Measurements from ENCODE around the gene IGLL5.

IGLL5 gene

GRCh38 chr22:22887621-22888503, at the start of gene IGLL5:
Gene IGLL5, plus strand, starts transcription at chr22:22887816. Its CDS starts 238 bp downstream, at chr22:22888054.
- DNase-seq (ENCODE audit: low spot score): no peak

DNA sequence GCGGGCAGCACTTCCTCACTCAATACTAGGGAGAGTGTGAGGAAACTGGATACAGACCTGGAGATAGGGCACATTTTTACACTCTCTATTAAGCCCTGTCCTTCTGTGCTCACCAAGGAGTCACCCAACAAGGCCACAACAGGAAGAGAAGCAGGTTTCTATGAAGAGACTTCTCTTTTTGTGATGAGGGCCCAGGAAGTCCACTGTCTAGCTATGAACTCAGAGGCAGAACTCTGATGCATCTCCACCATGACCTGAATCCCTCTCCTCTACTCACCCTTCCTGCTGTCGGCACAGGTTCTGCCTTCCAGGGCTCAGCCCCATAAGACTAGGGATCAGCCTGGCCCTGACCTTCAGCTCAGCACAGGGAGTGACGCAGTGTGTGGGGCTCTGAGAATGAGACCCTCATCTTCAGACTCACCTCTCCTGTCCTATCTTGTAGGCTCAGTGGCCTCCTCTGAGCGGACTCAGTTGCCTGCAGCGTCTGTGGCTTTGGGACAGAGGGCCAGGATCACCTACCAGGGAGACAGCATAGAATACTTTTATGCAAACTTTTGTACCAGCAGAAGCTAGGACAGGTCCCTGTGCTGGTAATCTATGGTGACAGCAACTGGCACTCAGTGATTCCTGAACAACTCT, 49.3 kb upstream of the IGLL5 start:
- no peak for DNase-seq (ENCODE audit: low spot score)

DNA sequence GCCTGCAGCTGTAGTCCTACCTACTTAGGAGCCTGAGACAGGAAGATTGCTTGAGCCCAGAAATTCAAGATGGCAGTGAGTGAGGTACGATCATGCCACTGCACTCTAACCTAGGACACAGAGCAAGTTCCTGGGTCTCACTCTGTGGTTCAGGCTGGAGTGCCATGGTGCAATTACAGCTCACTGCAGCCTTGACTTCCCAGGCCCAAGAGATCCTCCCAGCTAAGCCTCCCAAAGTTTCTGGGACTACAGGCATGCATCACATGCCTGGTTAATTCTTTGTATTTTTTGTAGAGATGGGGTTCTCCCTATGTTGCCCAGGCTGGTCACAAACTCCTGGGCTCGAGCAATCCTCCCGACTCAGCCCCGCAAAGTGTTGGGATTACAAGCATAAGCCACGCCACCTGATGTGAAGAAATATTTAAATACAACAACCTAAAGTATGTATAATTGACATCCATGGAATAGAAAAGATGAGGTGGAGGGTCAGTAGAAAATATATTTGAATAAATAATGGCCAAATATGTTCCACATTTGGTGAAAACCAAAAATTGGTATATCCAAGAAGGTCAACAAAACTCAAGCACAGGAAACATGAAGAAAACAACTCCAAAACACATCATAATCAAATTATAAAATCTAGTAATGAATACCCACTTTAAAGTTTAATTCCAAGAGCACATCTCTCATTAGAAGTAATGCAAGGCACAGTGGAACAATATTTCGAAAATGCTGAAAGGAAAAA, 47.9 kb upstream of the IGLL5 start:
- DNase-seq (ENCODE audit: low spot score): no peak

GRCh38 chr22:22840780-22841179, 46.8 kb upstream of the IGLL5 start:
- DNase-seq (ENCODE audit: low spot score): peak; percentile 25

GRCh38 chr22:22841598-22841997, 46.0 kb upstream of the IGLL5 start:
- no peak for DNase-seq (ENCODE audit: low spot score)

- no peak for DNase-seq (ENCODE audit: low spot score)
Observed at GRCh38 chr22:22842085-22842484, 45.5 kb upstream of the IGLL5 start.

- no peak for DNase-seq (ENCODE audit: low spot score)
Observed at GRCh38 chr22:22843848-22844247, 43.8 kb upstream of the IGLL5 start.

DNA sequence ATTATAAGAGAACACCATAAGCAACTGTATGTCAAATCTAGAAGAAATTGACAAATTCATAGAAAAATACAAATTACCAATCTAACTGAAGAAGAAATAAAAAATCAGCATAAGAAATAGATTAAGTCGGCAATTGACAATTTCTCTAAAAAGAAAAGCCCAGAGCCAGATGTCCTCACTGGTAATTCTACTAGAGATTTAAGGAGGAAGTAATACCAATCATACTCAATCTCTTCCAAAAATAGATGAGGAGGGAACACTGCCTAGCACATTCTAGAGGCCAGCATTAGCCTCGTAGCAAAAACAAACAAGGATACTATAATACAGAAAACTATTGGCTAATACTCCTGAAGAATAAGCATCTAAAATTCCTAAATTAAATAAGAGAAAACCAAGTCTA, 40.4 kb upstream of the IGLL5 start:
- DNase-seq (ENCODE audit: low spot score): no peak

GRCh38 chr22:22848364-22848866, 39.2 kb upstream of the IGLL5 start:
- DNase-seq (ENCODE audit: low spot score): peak; percentile 32

DNA sequence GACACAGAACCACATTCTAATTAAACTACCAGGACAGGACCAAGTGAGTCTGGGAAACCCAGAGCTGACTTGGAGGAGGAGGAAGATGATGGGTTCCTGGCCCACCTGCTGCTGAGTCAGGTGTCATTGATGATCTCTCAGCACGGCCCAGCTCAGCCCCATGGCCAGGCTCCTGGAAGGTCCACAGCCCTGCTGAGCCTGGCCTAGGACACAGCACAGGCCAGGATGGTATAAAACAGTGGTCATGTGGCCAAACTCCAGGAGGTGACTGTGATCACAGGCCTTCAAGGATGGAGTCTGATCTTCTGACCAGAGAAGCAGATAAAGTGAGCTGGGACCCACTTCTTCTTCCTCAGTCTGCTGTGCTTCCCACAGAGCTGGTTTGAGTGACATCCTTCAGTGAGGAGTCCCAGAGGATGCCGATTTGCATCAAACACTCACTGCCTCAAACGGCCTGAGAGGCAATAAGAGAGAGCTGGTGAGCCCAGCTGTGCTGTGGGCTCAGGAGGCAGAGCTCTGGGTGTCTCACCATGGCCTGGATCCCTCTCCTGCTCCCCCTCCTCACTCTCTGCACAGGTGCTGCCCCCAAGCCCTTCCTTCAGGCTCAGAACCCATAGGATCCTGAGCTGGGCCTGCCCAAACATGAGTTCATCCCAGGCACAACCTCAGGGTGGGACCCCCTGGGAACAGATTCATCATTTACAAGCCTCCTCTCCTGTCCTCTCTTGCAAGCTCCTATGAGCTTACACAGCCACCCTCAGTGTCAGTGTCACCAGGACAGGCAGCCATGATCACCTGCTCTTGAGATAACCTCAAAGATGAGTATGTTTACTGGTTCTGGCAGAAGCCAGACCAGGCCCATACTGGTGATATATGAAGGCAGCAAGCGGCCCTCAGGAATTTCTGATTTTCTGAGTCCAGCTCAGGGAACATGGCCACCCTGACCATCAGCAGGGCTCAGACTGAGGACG, 37.7 kb upstream of the IGLL5 start:
- DNase-seq (ENCODE audit: low spot score): peak; percentile 50

GRCh38 chr22:22851969-22852368, 35.6 kb upstream of the IGLL5 start:
- DNase-seq (ENCODE audit: low spot score): no peak

DNA sequence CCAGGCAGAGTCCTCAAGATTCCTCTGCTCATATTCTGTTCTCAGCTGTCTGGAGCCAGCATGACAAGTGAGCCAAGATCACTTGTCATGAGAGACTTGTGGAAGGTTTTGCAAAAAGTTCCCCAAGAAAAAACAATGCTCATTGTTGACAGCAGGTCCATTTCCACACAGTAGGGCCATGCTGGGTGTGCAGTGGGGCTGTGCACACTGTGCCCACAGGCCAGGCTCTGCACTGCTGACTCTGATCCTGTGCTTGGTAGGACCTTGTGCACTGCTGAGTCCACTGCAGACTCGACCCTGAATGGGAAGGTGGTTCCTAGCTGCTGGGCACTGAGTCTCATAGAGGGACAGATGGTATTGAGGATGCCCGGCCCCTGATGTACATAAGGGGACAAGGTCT, 33.9 kb upstream of the IGLL5 start:
- no peak for DNase-seq (ENCODE audit: low spot score)

- DNase-seq (ENCODE audit: low spot score): no peak
Observed at GRCh38 chr22:22854466-22854865, 33.1 kb upstream of the IGLL5 start.

DNA sequence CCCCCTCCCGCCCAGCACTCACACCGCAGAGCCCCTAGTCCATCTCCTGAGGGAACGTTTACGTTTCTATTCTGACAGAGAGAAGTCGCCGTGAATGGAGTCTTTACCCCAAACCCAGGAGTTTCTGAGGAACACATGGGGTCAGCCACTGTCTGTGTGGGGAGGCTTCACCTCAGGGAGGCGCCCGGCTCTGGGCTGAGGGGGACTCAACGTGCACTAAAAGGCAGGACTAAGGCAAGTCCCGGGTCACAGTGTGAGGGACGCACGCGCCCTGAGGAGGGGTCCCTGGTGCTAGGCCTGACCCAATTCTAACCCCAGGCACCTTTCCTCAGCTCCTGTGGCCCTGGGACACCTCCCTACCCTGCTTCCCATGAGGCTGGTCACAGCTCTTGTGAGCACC, 32.5 kb upstream of the IGLL5 start:
- no peak for DNase-seq (ENCODE audit: low spot score)

- DNase-seq (ENCODE audit: low spot score): peak; percentile 48
Observed at GRCh38 chr22:22855617-22856308, 31.9 kb upstream of the IGLL5 start.

GRCh38 chr22:22856364-22856763, 31.3 kb upstream of the IGLL5 start:
- DNase-seq (ENCODE audit: low spot score): no peak

DNA sequence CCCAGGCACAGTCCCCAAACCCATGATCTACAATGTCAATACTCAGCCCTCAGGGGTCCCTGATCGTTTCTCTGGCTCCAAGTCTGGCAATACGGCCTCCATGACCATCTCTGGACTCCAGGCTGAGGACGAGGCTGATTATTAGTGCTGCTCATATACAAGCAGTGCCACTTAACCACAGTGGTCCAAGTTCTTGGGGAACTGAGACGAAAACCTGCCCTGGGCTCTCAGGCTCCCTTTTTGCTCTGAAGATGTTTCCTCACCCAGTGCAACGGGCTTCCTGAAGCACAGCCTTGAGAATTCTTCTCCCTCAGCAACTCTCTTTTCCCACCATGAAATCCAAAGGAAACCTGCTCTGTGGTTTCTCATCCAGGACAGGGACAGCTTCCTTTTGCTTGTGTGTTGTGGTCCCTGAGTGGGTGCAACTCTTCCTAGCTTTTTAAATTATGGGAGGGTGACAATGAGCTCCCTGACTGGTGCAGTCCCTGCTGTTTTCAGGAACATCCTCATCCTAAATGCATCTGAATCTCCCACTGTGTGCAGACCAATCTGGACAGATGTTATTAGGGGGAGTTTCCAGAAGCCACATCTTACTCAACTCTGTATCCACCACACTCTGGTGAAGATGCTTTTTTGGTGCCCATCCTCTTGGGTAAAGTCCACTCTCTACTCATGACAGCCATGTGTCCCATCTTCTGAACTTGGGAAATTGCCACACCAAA, 30.6 kb upstream of the IGLL5 start:
- DNase-seq (ENCODE audit: low spot score): no peak

DNA sequence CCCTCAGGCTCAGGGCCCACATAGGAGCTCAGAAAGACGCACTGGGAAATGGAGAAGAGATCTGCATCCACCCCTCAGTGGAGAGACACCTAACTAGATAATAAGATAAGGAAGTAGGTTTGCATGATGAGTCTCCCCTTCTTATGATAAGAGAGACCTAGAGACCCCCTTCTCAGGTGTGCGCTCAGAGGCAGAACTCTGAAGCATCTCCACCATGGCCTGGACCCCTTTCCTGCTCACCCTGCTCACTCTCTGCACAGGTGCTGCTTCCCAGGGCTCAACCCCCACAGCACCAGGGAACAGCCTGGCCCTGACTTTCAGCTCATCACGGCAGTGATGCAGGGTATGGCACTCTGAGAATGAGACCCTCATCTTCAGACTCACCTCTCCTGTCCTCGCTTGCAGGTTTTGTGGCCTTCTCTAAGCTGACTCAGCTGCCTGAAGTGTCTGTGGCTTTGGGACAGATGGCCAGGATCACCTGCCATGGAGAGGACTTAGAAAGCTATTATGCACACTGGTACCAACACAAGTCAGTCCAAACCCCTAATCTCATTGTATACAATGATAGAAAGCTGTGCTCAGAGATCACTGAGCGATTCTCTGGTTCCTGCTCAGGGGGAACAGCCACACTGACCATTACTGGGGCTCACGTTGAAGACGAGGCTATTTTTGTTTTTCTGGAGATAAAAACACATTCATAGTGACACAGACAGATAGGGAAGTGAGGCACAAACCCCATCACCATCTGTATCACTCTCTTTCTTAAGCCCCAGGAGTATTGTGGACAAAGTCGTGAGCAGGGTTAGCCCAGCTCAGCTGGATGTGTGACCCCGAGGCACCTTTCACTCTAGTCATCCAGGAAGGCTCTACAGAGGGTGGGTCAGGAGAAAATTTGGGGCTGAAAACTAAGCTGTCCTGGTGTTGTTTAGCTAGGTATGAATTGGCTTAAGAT, 29.7 kb upstream of the IGLL5 start:
- DNase-seq (ENCODE audit: low spot score): no peak

- DNase-seq (ENCODE audit: low spot score): no peak
Observed at GRCh38 chr22:22858559-22858937, 29.1 kb upstream of the IGLL5 start.

Data from germinal center (tissue), 1 donor.